Myocyte (in vitro differentiated cells): ENCODE data around the gene KCNJ16. TPM values are rescaled to one million over a fixed set of nuclear protein-coding genes. Genes with fewer than 3 reads are reported as not detected.

Experiments
- DNase-seq: peaks from one replicate; pipeline ENCODE4 v3.0.0-alpha.2; 2012; ENCODE audit warnings: low read depth
- total RNA-seq: library from RNA; depleted of rRNA; stranded (reverse); fragments of >200 nt; gene quantifications from 2 replicates; pipeline ENCODE4 v1.2.3, GENCODE V29; 2014

Gene KCNJ16
- total RNA-seq, 1 donor from 2014 or later, result not detected

DNA sequence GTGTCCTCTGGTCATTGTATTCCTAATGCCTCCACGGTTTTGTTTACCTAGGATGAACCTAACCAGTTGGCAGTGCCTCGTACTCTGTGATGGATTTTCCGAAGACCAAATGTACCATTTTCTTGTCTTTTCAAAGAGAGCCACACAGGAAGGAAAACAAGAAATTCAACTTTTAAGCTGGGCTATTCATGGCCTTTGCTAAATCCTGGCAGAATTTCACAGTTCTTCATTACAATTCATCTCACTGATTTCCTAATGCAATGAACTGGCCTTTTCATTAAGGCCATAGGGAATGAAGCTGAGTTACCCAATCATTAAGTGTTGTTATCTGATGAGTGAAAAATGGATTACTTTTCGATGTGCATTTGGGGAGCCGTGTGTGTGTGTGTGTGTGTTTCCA is 7.9 kb upstream of the KCNJ16 start:
- no peak for DNase-seq

DNA sequence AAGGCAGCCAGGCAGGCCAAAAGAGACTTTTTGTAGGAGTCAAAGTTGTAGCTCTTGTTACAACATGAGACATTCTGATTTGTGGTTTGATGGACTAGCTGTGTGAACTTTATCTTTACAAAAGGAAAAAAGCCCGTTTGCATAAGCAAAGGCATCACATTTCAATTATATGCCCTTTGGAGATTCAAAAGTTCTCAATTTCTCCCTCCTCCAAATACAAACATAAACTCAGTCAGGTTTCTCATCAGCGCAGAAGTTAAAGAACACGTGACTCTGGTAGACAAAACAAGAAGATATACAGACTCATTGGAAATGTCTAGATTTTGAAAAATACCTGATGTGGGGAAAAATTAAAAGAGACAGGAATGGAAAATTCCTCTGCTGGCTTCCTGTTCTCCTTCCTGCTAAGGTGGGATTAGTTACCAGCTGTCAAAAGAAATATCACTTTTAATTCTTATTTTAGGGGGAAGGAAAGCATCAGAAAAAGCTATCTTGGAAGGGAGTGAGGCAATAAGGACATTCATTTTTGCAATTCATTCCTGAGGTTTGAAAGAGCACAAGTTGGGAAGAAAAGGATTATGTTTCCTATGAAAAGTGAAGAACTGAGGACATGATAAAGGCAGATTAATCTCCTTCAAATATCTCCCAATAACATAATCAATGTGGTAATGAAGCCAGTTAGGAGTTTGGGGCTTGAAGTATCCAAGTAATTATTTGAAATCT is 4.6 kb upstream of the KCNJ16 start:
- DNase-seq, result peak; percentile 22

DNA sequence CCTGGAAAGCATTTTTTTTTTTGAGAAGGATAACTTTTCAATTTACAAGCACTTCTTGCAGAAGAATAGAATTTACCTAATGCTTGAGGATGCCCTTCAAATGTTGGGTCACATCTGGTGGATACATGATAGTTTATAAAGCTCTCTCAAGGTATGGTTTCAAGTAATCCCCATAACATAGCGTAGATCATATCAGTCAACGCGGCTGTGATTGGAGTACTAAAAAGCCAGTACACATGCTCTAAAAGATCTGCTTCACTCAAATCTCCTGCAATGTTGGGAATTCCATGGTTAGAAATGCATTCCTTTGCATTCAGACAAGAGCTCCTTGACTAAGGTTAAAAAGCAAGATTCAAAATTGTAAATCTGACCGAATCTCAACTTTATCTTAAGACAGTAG is 3.9 kb upstream of the KCNJ16 start:
- no peak for DNase-seq

DNA sequence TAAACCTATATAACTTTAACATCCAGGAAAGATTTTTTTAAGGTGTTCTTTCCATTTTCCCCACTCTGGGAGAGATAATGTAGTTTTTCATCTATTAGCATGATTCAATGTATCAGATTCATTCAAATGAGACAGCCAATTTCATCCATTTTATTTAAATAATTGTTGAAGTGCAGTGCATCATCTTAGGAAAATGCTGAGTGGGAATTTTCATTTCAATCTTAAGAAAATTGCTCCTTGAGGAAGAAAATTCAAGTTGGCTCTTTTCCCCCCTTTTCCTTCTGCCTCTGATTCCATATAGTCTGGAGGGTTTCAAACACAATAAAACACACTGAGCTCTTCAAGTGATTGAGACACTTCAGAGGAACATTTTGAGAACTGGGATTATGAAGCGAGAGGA is 3.4 kb upstream of the KCNJ16 start:
- DNase-seq, result no peak

DNA sequence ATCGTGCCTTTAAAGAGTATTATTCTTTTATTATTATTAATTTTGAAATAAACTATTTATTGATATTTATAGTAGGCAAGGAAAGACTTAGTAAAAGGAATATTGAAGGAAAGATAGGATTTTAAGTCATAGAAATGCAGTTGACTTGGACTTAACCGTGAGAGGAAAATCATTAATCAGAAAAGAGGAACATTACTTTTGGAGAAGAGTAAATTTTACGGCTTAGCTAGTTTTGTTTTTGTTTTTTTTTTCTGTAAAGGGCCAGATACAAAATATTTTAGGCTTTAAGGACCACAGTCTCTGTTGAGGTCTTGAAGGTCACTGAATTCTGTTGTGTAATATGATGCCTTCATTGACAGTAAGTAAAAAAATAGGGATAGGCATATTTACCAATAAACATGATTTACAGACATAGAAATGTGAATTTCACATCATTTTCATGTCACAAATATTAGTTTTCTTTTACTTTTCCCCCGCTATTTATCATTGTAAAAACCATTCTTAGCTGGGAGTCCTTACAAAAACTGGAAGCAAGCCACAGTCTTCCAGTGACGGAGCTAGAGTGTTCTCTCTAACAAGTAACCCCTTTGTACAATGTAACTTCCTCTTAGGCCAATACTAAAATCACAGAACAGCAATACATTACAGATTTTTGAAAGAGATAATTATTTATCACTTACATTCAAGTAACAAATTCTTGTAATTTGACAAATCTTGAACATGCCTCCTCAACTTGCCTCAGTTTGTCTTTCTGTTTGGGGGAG is 2.3 kb upstream of the KCNJ16 start:
- DNase-seq, result no peak

DNA sequence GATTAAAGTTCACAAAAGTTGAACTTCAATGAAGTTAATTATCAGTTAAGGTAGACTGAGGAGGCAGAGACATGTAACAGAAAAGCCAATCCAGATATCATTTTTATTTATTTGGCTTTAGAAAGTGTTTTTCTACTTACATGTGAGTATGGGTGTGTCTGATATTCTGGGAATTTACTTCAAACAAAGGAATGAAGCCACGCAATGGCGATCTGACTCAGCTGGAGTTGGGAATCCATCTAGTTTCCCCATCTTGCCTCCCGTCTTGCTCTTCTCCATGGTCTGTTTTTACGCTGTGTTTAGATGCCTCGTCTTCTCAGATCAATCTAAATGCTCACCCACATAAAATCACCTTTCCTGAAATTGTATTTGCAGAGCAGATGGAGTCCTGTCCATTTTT is 1.7 kb upstream of the KCNJ16 start:
- DNase-seq, result no peak

DNA sequence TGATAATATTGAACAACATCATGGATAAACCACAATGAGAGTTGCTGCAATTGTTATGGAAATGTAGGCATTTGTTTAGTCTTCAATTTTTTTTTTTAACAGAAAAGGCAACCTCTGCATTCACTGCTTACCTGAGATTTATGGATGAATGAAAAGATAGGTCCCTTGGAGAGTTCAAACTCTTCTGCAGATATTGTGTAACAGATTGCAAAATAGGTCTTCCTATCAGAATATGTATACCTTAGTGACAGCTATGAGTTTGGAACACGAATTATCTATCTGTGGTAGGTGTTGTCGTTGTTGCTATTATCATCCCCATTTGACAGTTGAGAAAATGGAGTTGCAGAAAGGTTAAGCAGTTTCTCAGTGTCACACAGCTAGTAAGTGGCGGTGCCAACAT is 1.2 kb upstream of the KCNJ16 start:
- DNase-seq, result no peak

DNA sequence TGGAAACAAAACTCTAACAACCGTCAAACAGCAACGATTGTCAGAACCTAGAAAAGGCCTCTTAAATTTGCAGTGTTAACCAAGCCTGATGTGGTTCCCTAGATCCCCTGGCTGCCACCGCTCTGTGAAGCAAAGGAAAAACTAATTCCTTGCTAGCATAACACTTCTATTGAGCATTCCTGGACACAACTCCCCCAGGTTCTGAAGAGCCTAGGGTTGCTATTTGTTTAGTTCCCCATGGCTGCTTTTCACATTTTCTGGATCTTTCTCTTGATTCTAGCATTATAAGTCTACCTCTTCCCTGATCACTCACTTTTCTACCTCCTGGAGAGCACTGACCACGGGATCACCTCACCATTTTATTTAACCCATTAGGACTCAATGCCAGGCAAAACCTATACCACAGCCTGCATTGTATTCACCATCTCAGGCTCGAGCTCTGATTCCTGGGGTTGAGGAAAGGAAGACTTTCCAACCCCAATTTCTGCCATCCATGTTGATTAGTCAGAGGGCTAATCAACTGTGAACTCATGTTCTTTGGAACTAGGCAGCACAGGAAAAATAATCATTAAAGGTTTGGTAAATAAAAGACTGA is 692 bp upstream of the KCNJ16 start:
- no peak for DNase-seq

DNA sequence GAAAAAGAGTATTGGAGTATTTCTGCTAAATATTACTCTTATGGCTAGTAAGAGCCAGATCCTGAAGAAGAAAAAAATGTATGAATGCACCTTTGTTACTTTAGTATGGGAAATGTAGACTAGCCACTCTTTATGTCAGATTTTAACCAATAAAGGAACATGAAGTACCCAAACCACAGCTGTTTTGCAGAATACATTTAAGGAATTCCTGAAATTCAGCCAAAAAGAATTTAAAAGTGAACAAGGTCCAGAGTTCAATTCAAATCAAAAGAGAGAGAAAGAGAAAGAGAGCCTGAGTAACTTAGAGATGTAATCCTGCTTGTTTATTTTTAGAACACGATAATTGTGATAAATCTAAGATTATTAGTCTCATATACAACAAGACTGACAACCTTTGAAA is 1.2 kb downstream of the KCNJ16 start:
- DNase-seq, result no peak

DNA sequence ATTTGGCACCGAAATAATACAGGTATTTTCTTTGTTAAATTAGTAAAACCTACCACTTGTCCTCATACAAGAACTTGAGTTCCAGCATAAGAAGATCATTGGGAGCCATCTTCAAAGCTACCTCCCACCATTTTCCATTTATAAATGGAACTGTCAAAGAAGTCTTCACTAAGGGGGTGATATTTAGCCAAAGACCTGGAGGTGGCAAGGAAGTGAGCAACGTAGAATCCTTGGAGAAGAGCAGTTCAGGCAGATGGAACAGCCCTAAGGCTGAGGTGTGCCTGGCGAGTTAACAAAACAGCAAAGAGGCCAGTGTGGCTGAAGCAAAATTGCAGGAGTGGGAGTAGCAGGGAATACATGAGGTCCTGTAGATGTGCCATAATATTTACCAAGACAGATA is 1.8 kb downstream of the KCNJ16 start:
- DNase-seq, result no peak

DNA sequence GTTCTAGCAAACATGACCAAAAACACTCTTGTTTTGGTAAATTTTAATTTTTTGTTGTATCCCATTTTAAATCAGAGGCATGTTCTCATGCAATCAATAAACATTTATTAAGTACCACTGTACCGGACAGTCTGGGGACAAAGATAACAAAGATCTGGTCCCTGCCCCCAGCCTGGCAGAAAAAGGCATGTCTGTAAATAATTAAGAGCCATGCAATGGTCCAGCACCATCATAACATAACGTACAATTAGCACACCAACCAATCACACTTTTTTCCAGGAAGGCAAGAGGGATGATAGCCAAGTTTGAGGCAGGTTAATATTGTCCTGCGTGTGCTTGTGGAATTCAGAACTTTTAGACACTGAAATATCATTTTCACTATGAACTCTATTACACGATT is 3.5 kb downstream of the KCNJ16 start:
- no peak for DNase-seq

DNA sequence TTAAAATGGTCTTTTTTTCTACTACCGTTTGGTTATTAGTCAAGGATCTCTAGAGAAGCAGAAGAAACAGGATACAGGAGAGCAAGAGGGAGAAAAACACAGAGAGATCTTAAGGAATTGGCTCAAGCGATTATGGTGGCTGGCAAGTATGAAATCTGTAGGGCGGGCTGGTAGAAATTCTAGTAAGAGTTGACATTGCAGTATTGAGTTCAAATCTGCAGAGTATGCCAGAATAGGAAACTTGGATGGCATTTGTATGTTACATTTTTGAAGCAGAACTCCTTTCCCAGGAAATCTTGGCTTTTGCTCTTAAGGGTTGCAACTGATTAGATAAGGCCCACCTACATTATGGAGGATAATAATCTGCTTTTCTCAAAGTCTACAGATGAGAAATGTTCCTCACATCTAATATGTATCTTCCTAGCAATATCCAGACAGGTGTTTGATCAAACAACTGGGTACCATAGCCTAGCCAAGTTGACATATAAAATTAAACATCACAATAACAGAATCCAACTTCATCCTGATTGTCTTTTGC is 4.0 kb downstream of the KCNJ16 start:
- no peak for DNase-seq

DNA sequence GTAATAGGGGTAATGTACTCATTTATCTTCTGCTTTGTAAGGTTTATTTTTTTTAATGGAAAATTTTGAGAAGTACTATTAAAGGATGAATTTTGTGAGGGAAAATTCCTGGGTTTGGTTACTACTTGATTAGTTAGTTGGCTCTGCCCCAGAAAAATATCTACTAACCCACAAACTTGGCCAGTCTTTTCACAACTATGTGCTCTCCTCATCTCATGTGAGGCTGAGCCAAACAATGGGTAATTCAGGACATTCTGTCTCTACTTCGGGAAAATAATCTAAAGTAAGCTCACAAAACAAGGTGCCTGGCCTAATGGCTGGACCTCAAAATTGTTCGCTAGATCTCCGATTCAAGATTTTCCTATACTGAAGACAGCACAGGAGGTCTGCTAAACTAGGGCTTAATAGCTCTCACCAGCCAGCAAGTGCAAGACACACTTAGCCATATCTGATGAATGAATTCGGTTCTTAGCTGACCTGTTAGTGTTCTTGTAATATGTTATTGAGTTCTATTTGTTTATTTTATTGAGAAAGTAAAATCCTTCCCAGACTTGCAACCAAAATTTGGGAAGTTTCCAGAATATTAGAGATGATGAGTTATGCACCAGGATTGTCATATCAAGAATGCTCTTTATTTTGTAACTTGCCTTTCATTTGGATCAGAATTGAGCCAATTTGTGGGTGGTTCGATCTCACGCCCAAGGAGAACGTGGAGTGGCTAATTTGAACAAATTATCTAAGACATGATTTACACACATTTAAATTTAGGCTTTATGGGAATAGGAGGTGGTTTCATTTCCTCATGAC is 5.7 kb downstream of the KCNJ16 start:
- peak; percentile 62 for DNase-seq

DNA sequence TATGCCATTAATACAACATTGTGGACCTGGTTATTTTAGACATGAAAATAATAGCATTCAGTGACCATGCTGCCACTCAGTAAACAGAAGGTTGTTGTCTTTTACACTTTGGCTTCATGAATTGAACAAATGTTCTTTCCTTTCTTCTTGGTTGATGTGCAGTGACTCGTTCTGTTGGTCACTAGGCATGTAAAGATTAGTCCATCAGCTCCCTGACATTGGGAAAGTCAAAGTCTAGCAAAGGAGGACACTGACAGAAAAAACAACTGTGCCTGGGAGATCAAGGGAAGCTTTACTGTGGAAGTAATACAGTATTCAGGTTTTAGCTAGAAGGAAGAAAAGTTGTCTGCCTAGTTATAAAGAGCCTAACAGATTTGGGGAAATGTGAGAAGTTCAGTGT is 6.9 kb downstream of the KCNJ16 start:
- peak; percentile 36 for DNase-seq

DNA sequence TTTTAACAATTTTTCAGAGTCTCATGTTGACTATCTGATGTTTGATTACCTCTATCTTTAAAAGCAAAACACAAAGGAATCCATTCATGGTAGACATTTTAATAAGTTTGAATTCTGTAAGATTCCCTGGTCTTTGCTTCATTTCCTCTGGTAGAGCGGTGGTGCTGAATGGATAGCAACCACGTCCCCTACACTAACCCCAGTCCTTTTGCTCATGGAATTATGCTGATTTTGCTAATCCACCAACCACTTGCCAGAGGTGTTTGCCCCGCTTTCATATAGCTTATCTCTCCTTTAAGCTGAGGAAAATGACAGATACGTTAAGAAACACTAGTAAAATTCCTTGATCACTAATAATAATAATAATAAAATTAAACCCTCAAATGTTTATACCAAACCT is 9.5 kb downstream of the KCNJ16 start:
- DNase-seq, result peak; percentile 38

DNA sequence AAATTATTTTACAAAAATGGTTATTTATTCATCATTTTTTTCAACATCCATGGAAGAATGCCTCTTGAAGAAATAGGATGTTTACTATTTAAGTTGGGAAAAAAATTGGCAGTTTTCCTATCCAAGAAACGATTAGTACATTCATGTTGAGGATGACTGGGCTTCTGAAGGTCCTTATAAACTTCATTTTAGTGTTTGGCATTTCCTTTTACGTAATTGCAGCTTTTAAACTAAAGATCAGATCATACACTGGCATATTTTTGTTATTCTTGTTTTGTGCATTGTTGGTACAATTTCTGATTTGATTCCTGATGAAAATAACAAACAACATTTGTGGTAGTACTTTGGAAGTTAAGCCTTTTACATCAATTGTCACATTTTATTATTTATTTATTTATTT is 11.5 kb downstream of the KCNJ16 start:
- no peak for DNase-seq

DNA sequence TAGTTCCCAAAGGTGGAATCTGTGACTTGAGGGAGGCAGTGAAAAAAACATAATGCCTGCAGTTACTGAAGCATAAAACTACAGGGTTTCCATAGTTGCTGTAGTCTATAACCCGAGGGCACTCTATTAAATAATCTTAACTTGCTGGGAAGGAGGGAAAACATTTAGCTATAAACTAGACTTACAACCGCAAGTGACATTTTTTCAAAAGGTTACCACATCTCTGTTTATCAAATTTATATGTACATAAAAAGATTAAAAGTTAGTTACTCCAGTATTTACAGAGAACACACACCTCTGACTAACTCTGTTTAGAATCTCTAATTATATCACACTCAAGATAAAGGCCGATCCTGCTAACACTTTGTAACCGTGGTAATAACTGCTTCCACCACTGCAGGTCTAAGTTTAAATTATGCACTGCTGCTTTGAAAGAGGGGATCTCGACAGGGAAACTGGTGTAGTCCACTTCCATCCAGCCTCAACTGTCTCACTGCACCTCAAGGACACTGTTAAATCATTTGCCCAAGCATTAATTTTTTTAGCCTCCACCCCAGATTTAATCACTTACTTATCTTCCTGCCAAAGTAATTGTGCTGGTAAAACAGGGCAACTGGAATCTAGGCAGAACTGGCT is 14.6 kb downstream of the KCNJ16 start:
- no peak for DNase-seq

DNA sequence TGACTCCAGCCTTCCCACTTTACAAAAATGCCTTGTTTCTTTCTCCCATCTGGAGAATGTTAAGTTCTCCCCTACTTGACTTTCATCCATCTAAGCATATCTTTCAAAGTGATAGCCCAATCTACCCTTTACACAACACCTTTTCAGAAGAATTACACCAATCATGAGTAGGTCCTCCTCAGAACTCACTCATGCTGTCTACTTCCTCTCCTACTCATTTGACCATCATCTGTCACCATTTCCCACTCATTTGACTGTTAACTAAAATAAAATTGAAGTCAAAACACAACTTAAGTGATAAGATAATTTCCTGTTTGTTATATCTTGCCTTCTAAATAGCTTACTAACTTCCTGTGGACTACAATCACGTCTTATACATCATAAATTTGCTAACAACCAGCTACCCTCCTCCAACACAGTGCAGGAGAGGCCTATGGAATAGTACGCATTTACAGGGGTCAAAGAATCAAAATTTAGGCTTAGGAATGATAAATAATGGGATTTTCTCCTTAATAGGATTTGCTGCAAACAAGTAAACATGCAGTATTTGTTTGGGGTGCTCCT is 16.1 kb downstream of the KCNJ16 start:
- no peak for DNase-seq

DNA sequence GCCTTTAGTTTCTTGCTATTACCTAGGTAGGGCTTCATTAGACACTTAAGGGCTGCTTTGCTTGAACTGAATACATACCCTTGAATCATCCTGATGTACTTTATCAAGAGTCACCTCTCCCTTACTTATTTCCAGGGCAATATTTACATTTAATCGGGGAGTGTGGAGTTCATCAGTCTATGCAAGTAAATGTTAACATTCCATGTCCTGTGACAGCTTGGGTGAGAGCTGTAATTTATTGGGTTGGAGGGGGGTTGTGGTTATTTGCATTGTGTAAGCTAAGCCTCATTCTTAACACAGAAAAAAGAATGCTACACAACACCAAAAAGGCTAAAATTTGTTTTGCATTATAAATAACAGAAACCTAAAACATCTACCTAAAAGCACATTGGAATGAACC is 16.7 kb downstream of the KCNJ16 start:
- no peak for DNase-seq

DNA sequence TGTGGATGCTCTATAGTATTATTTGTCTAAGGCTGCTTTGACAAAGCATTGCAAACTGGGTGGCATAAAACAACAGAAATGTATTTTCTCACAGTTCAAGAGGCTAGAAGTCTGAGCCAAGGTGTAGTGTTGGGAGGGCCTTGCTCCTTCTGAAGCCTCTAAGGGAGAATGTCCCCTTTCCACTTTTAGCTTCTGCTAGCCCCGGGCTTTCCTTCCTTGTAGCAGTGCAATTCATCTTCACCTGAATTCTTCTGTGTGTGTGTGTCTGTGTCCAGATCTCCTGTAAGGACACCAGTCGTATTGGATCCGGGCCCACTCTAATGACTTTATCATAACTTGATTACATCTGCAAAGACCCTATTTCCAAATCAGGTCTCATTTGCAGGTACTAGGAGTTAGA is 18.1 kb downstream of the KCNJ16 start:
- no peak for DNase-seq

DNA sequence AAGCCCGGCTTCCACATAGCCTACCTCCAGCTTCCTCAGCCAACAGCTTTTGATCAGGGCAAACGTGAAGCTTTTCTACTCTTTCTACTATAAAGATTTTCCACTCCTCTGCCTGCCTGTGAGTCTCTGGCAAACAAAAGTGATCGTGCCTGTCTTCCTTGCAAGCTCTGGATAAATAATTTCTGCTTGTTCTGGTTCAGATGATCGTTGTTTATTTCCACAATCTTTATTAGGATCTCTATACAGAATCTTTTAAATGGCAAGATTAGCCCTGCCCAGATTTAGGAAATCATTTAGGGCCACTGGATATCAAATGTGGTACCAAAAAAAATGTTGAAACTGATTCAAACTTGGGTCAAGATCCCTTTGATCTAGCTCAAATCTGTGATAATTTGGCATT is 20.4 kb downstream of the KCNJ16 start:
- no peak for DNase-seq
